Adrenal gland (tissue), 5 donors: ENCODE measurements around the gene TWIST2.

Experiments used
- CTCF ChIP-seq, 6 experiments: fragments of 450-650 bp in 4 of 6; fragments of 200-600 bp in 2 of 6; sonication (generic) in 1 of 6; IDR thresholded peaks; 1 replicate in 5 of 6; 2 replicates in 1 of 6; pipeline versions ENCODE4 v1.5.1 to v1.8.0; 2016 to 2021; ENCODE audit warnings: antibody characterized with exemption in 6 of 6, mild to moderate bottlenecking in 2 of 6, moderate library complexity in 1 of 6
- POLR2A ChIP-seq, 2 donors: fragments of 450-650 bp; IDR thresholded peaks; one replicate each; pipeline ENCODE4 v1.6.1; 2017; ENCODE audit warnings: antibody characterized with exemption in 2 of 2, mild to moderate bottlenecking in 2 of 2, moderate library complexity in 1 of 2
- donor health status: DM: no; HTN: no; CAD: no.

- TF ChIP-seq CTCF (IDR thresholded peaks at IDR 0.05) (no peak), POLR2A (IDR thresholded peaks at IDR 0.05) (no peak)
Measured at GRCh38 chr2:238912916-238913875, 65.3 kb downstream of the TWIST2 start.
